HCT116 (cell line): ENCODE results near the gene DVL1. TPM values are rescaled to one million over a fixed set of nuclear protein-coding genes. Genes with fewer than 3 reads are reported as not detected.
A peak's percentile ranks its signal among the peaks of the same experiment; 100 is the strongest.

Experiments
- ATAC-seq: fragments of 200-7000 bp; cut with Tn5 transposase; 2 replicates; pipeline ENCODE4 v1.9.1; 2020; ENCODE audit warnings: mild to moderate bottlenecking, moderate library complexity
- BruUV-seq: library from RNA; stranded (reverse); fragments of 400-500 nt; replicated peaks from 2 replicates; lab custom pipeline; 2021; lab: Mats Ljungman, UMichigan
- CTCF ChIA-PET: fragments of 300-600 bp; sonication (Branson Sonifier 250); formaldehyde crosslinking; loops from one replicate; lab custom pipeline; 2021; ENCODE audit warnings: antibody characterized with exemption; lab: Charles Lee
- POLR2A ChIA-PET: fragments of 300-600, 350-600 bp; sonication (Branson Sonifier 250); formaldehyde crosslinking; loops from one replicate; lab custom pipeline; 2021; ENCODE audit warnings: antibody characterized with exemption; lab: Charles Lee
- RAD21 ChIA-PET, 2 experiments: fragments of 300-600 bp; sonication (Branson Sonifier 250); formaldehyde crosslinking; loops; one replicate each; lab custom pipeline; 2023; ENCODE audit warnings: low total read pairs in 2 of 2; ENCODE audit not compliant: uncharacterized antibody in 2 of 2, unreplicated experiment in 2 of 2, low non-redundant PET in 1 of 2; lab: Charles Lee
- DNase-seq: peaks from one replicate; pipeline ENCODE4 v3.0.0-alpha.2; 2010; ENCODE audit warnings: low read depth, low spot score
- H2AFZ ChIP-seq: fragments of 200-600 bp; shearing (Covaris generic), sonication (generic); 2 replicates; pipeline ENCODE4 v1.6.1; 2017; ENCODE audit warnings: low read depth, mixed run types, mixed read lengths, antibody characterized with exemption, low read length; ENCODE audit not compliant: poor library complexity, severe bottlenecking
- H3K27ac ChIP-seq: 2 replicates; pipeline ENCODE4 v1.5.1; 2012; ENCODE audit warnings: low read depth, low read length
- H3K27me3 ChIP-seq: fragments of 200-600 bp; sonication (generic); 2 replicates; pipeline ENCODE4 v1.6.1; 2016; ENCODE audit warnings: mixed run types, low read length, mixed read lengths; ENCODE audit not compliant: insufficient read depth
- H3K36me3 ChIP-seq, 2 experiments: fragments of 200-500 bp in 1 of 2; fragments of 200-600 bp in 1 of 2; sonication (Bioruptor generic) in 1 of 2; sonication (generic) in 1 of 2; 2 replicates each; pipeline versions ENCODE4 v1.5.1 to v1.6.1; 2014 to 2016; ENCODE audit warnings: low read length in 2 of 2, inconsistent platforms in 1 of 2, mixed read lengths in 1 of 2, mixed run types in 1 of 2; ENCODE audit not compliant: insufficient read depth in 2 of 2, control insufficient read depth in 1 of 2
- H3K4me1 ChIP-seq, 2 experiments: fragments of 200-600 bp in 1 of 2; sonication (generic) in 1 of 2; 2 replicates each; pipeline versions ENCODE4 v1.5.1 to v1.6.1; 2012 to 2017; ENCODE audit warnings: low read length in 2 of 2, inconsistent platforms in 1 of 2, mild to moderate bottlenecking in 1 of 2, mixed read lengths in 1 of 2, mixed run types in 1 of 2, moderate library complexity in 1 of 2; ENCODE audit not compliant: insufficient read depth in 2 of 2, control insufficient read depth in 1 of 2
- H3K4me2 ChIP-seq: fragments of 200-600 bp; sonication (generic); 2 replicates; pipeline ENCODE4 v1.6.1; 2017; ENCODE audit warnings: mixed run types, low read length, mixed read lengths
- H3K4me3 ChIP-seq, 2 experiments: fragments of 200-600 bp in 1 of 2; sonication (generic) in 1 of 2; replicated peaks in 1 of 2; 2 replicates each; pipeline ENCODE4 v1.5.1; 2011 to 2016; ENCODE audit warnings: low read length in 2 of 2, control low read depth in 1 of 2, low read depth in 1 of 2, mild to moderate bottlenecking in 1 of 2, mixed read lengths in 1 of 2, mixed run types in 1 of 2
- H3K79me2 ChIP-seq: fragments of 200-600 bp; sonication (generic); 2 replicates; pipeline ENCODE4 v1.6.1; 2017; ENCODE audit warnings: mild to moderate bottlenecking, mixed run types, low read length, moderate library complexity, mixed read lengths; ENCODE audit not compliant: insufficient read depth
- H3K9ac ChIP-seq: fragments of 200-600 bp; sonication (generic); 2 replicates; pipeline ENCODE4 v1.6.1; 2016; ENCODE audit warnings: low read length, mixed read lengths
- H3K9me2 ChIP-seq: fragments of 200-600 bp; sonication (generic), shearing (Covaris generic); 2 replicates; pipeline ENCODE4 v1.6.1; 2017; ENCODE audit warnings: mixed run types, mild to moderate bottlenecking, moderate library complexity; ENCODE audit not compliant: insufficient read depth
- H3K9me3 ChIP-seq, 2 experiments: fragments of 200-500 bp in 1 of 2; fragments of 200-600 bp in 1 of 2; sonication (Bioruptor generic) in 1 of 2; sonication (generic) in 1 of 2; 2 replicates each; pipeline ENCODE4 v1.6.1; 2014 to 2017; ENCODE audit warnings: low read length in 2 of 2, mixed read lengths in 2 of 2, inconsistent platforms in 1 of 2, low read depth in 1 of 2, mild to moderate bottlenecking in 1 of 2, mixed run types in 1 of 2, moderate library complexity in 1 of 2; ENCODE audit not compliant: control insufficient read depth in 1 of 2, insufficient read depth in 1 of 2
- H4K20me1 ChIP-seq: fragments of 200-600 bp; sonication (generic), shearing (Covaris generic); 2 replicates; pipeline ENCODE4 v1.6.1; 2017; ENCODE audit warnings: mixed run types, mild to moderate bottlenecking, moderate library complexity; ENCODE audit not compliant: insufficient read depth
- CBX3 ChIP-seq: IDR thresholded peaks from 2 replicates; pipeline ENCODE4 v1.6.1; 2012; ENCODE audit warnings: low read depth
- CEBPB ChIP-seq: IDR thresholded peaks from 2 replicates; pipeline ENCODE4 v1.6.1; 2012; ENCODE audit warnings: low read depth
- EGR1 ChIP-seq: IDR thresholded peaks from 2 replicates; pipeline ENCODE4 v1.6.1; 2012; ENCODE audit warnings: low read depth
- ELF1 ChIP-seq: IDR thresholded peaks from 2 replicates; pipeline ENCODE4 v1.6.1; 2012; ENCODE audit warnings: low read depth, borderline replicate concordance
- EZH2 ChIP-seq: fragments of 200-600 bp; sonication (generic); IDR thresholded peaks from 2 replicates; pipeline ENCODE4 v1.6.1; 2017; ENCODE audit warnings: antibody characterized with exemption, mixed run types
- EZH2phosphoT487 ChIP-seq: fragments of 200-600 bp; IDR thresholded peaks from 2 replicates; pipeline ENCODE4 v1.6.1; 2018; ENCODE audit warnings: antibody characterized with exemption, borderline replicate concordance
- FOSL1 ChIP-seq: IDR thresholded peaks from 2 replicates; pipeline ENCODE4 v1.6.1; 2012; ENCODE audit warnings: low read depth
- MAX ChIP-seq: IDR thresholded peaks from 2 replicates; pipeline ENCODE4 v1.6.1; 2012
- POLR2A ChIP-seq: IDR thresholded peaks from 2 replicates; pipeline ENCODE4 v1.7.0; 2011; ENCODE audit warnings: borderline replicate concordance; ENCODE audit not compliant: insufficient read depth, insufficient read length; ENCODE audit errors: extremely low read depth
- SIN3A ChIP-seq: IDR thresholded peaks from 2 replicates; pipeline ENCODE4 v1.6.1; 2012; ENCODE audit warnings: low read depth
- SP1 ChIP-seq: IDR thresholded peaks from 2 replicates; pipeline ENCODE4 v1.6.1; 2012; ENCODE audit warnings: low read depth
- YY1 ChIP-seq: IDR thresholded peaks from 2 replicates; pipeline ENCODE4 v1.6.1; 2011; ENCODE audit warnings: low read length, low read depth, moderate library complexity, mild to moderate bottlenecking; ENCODE audit not compliant: insufficient replicate concordance; ENCODE audit errors: extremely low read depth
- ZBTB33 ChIP-seq: IDR thresholded peaks from 2 replicates; pipeline ENCODE4 v1.6.1; 2011; ENCODE audit warnings: mild to moderate bottlenecking, low read length, moderate library complexity; ENCODE audit not compliant: insufficient replicate concordance; ENCODE audit errors: extremely low read depth
- ZFX ChIP-seq: fragments of 450-650 bp; IDR thresholded peaks from 2 replicates; pipeline ENCODE4 v1.6.1; 2017
- ZNF274 ChIP-seq: fragments of 200-500 bp; sonication (Bioruptor generic); IDR thresholded peaks from 2 replicates; pipeline ENCODE4 v1.6.1; 2014; ENCODE audit warnings: mild to moderate bottlenecking, low read depth, low read length, inconsistent platforms
- intact Hi-C: fragments of 100-400 bp; cut with micrococcal nuclease; formaldehyde crosslinking; loops from 2 replicates; pipeline ENCODE4 v1.10.0; 2022
- total RNA-seq: library from RNA; stranded (reverse); gene quantifications from one replicate; pipeline ENCODE4 v1.2.1, GENCODE V29; 2021; ENCODE audit not compliant: unreplicated experiment

Gene DVL1
- total RNA-seq, 1 experiment from 2014 or later = 160 TPM

DNA sequence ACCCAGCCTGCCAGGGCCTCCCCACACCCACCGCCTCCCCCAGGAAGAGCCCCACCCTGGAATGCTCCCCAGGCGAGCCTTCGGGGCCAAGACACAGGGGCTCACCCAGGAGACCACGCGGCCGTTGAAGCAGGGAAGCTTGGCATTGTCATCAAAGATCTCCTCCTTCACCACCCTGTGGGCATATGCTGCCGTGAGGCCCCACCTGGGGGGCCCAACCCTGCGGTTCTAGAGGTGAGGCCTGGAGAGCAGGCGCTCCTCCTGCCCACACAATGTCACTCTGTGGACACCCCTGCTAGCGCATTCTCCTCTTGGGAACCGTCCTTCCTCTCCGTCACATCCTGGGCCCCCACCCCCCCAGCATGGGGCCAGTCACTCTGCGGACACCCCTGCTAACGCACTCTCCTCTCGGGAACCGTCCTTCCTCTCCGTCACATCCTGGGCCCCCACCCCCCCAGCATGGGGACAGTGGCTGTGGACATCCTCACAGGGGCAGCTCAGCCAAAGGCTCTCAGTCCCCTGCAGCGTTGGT is 6.6 kb downstream of the DVL1 start:
- H3K79me2 ChIP-seq = peaks cover 70% of the 10 kb centered on the region
- H2AFZ ChIP-seq = no peak overlapping the region
- H3K27ac ChIP-seq = peak overlapping the region; percentile 100; the same call in 1 of the 2 replicates
- H3K4me2 ChIP-seq = peak overlapping the region; percentile 96; the same call in 1 of the 2 replicates
- no peak for TF ChIP-seq POLR2A
- no peak for TF ChIP-seq SIN3A
- TF ChIP-seq MAX = no peak
- TF ChIP-seq YY1 = no peak
- TF ChIP-seq ELF1 = no peak
- no peak for TF ChIP-seq CEBPB
- no peak for TF ChIP-seq ZNF274
- TF ChIP-seq EZH2 = no peak
- TF ChIP-seq EZH2phosphoT487 = no peak
- no peak for TF ChIP-seq FOSL1
- TF ChIP-seq SP1 = no peak
- TF ChIP-seq ZFX = no peak
- no peak for TF ChIP-seq CBX3
- no peak for TF ChIP-seq ZBTB33
- TF ChIP-seq EGR1 = no peak
- TF ChIP-seq, all 23 proteins: peak for 0
- Histone ChIP-seq H4K20me1 (peaks cover under 1% of the 10 kb centered on the region; the same call in 1 of the 2 replicates), H3K36me3 (peaks cover 7 to 30% of the 10 kb centered on the region in 2 experiments; a peak in 3 of 4 replicates), H3K9me3 (no peaks in the 10 kb centered on the region), H3K4me3 (no peak overlapping the region), H3K27me3 (no peaks in the 10 kb centered on the region), H3K9me2 (no peaks in the 10 kb centered on the region), H3K4me1 (peaks cover 41 to 66% of the 10 kb centered on the region in 2 experiments), H3K9ac (no peak overlapping the region; the same call in 1 of the 2 replicates)
- DNase-seq = no peak
- ChIA-PET POLR2A (no interaction called here), RAD21 (no interaction called here), CTCF (no interaction called here)
- no TSS peak for BruUV-seq
- ATAC-seq = no peak
- intact Hi-C loops = loop anchor here (10.0 kb wide), 1 partner anchor 272 kb away; the partner anchor contains the start of gene MIB2
